Prostate gland (tissue), 2 donors: Measurements from ENCODE around the gene CASQ1. TPM values are rescaled to one million over a fixed set of nuclear protein-coding genes. Genes with fewer than 3 reads are reported as not detected.

Source experiments
- DNase-seq: peaks from one replicate; pipeline ENCODE4 v3.0.0-alpha.2; 2019; ENCODE audit warnings: low spot score
- H3K27ac ChIP-seq, 2 donors: fragments of 200-600 bp; sonication (generic); 2 replicates each; pipeline ENCODE4 v1.5.1; 2017 to 2019
- H3K27me3 ChIP-seq: fragments of 200-600 bp; sonication (generic); replicated peaks from 2 replicates; pipeline ENCODE4 v1.5.1; 2019; ENCODE audit not compliant: insufficient read depth
- H3K36me3 ChIP-seq, 2 donors: fragments of 200-600 bp; sonication (generic); 1 replicate in 1 of 2; 2 replicates in 1 of 2; pipeline versions ENCODE4 v1.5.1 to v1.8.1; 2017 to 2019
- H3K4me1 ChIP-seq: fragments of 200-600 bp; sonication (generic); replicated peaks from 2 replicates; pipeline ENCODE4 v1.5.1; 2019
- H3K4me3 ChIP-seq, 2 donors: fragments of 200-600 bp; sonication (generic); 2 replicates each; pipeline ENCODE4 v1.5.1; 2017 to 2019
- H3K9me3 ChIP-seq: fragments of 200-600 bp; sonication (generic); 2 replicates; pipeline ENCODE4 v1.5.1; 2017
- CTCF ChIP-seq, 4 experiments: fragments of 200-600 bp in 2 of 4; fragments of 450-650 bp in 2 of 4; sonication (generic) in 2 of 4; IDR thresholded peaks; 1 replicate in 3 of 4; 2 replicates in 1 of 4; pipeline ENCODE4 v1.5.1; 2016 to 2019; ENCODE audit warnings: antibody characterized with exemption in 4 of 4, mild to moderate bottlenecking in 2 of 4, moderate library complexity in 2 of 4
- POLR2A ChIP-seq: fragments of 450-650 bp; IDR thresholded peaks from one replicate; pipeline ENCODE4 v1.6.1; 2016; ENCODE audit warnings: antibody characterized with exemption, mild to moderate bottlenecking
- POLR2AphosphoS5 ChIP-seq: sonication (generic); formaldehyde crosslinking; IDR thresholded peaks from one replicate; pipeline ENCODE4 v1.6.1; 2017; ENCODE audit warnings: antibody characterized with exemption
- WGBS: methylation state at CpG from one replicate; pipeline ENCODE4 v1.1.5; 2018; 5-methylcytosine and 5-hydroxymethylcytosine counted together
- intact Hi-C: fragments of 100-400 bp; cut with DNase I; formaldehyde crosslinking; loops from one replicate; pipeline ENCODE4 v1.14.2; 2022
- total RNA-seq, 2 donors: library from RNA; depleted of rRNA; stranded (reverse); fragments of >200 nt; gene quantifications; one replicate each; pipeline ENCODE4 v1.1.0, GENCODE V29; 2016

CASQ1 gene
- total RNA-seq = 1 to 10 TPM; 1.2 to 3.0 TPM

DNA sequence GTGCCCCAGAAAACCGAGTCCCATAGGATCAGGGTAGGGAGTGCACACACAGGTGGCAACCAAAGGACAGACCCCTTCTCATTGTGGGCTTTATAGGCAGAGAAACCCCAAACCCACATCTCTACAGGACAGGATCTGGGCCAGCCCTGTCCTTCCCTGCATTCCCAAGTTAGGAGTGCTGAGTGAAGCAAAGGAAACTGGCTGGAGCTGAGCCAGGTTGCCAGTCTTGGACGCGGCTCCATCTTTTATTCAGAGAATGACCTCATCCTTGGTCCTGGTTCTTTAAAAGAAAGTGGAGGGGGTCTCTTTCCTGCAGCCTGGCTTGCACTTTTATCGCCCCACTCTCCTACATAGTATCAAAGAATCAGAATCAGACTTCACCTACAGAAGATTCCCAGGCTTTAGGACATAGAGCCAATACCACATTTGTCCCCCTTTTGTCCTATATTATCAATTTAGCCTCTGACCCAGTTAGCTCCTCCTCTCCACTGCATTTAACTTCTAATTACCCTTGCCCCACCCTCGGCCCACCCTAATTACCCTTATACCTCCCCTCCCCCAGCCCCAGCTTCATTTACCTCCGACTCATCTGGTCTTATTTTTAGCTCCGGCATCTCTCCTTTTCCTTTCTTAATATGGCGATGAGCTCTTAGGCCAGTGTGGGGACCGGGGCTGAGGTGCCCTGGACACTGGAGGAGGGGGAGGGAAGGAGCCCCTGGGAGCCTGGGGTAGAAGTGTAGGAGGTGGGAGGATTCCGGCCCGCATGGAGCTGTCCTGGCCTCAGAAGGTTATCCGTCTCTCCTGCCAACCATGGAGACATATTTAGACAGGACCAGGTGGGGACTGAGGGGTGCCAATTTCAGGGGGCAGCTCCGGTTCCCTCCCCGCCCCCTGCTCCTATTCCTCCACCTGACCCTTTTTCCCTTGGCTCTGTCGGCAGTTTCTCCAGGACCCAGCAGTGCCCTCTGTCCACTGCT, at the start of gene CASQ1:
TSS of gene CASQ1 (plus strand) at position 927 of the 977 bp plus-strand sequence. CDS start 177 bp downstream, outside the sequence.
- no peak for TF ChIP-seq POLR2A
- TF ChIP-seq CTCF (IDR thresholded peaks at IDR 0.05) = no peak
- TF ChIP-seq POLR2AphosphoS5 = no peak
- Histone ChIP-seq H3K4me1 (peaks cover 3% of the 10 kb centered on the region), H3K27ac (no peak within 1 kb of the TSS), H3K36me3 (no peaks in the 10 kb centered on the region), H3K4me3 (no peak within 1 kb of the TSS), H3K9me3 (no peaks in the 10 kb centered on the region), H3K27me3 (no peaks in the 10 kb centered on the region)
- intact Hi-C loops = loop anchor here (5.0 kb wide), 1 partner anchor 62 kb away; no protein-coding TSS in a partner anchor
- peak; percentile 17 for DNase-seq
- WGBS = 58% methylated on average over 15 of the region's 15 CpGs

- no peak overlapping the region for H3K27ac ChIP-seq
- no peaks in the 10 kb centered on the region for H3K27me3 ChIP-seq
- H3K9me3 ChIP-seq = no peaks in the 10 kb centered on the region
- WGBS = 43% methylated on average over 1 of the region's 1 CpG
- H3K4me3 ChIP-seq = no peak overlapping the region
- H3K36me3 ChIP-seq = no peaks in the 10 kb centered on the region
- H3K4me1 ChIP-seq = no peaks in the 10 kb centered on the region
- intact Hi-C loops = no loop called here
- TF ChIP-seq CTCF (IDR thresholded peaks at IDR 0.05) (no peak), POLR2A (no peak), POLR2AphosphoS5 (no peak)
- DNase-seq = no peak
Observed at GRCh38 chr1:160143695-160144094, 46.7 kb upstream of the CASQ1 start.

DNA sequence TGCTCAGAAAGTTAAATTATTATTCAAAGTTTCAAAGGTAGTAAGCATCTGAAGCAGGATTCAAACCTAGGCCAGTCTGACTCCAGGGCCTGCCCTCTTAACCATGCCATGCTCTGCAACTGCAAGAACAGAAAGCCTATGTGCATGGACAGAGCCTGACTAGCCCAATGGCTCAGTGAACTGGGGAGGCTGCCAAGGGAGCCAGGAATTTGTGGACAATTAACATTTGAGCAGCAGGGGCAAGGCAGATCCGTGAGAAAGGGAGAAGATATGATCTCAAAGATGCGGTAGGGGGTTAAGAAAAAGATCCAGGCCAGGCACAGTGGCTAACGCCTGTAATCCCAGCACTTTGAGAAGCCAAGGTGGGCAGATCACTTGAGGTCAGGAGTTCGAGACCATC, 45.5 kb upstream of the CASQ1 start:
- TF ChIP-seq CTCF (IDR thresholded peaks at IDR 0.05) (no peak), POLR2A (no peak), POLR2AphosphoS5 (no peak)
- Histone ChIP-seq H3K9me3 (no peaks in the 10 kb centered on the region), H3K27me3 (no peaks in the 10 kb centered on the region), H3K4me3 (no peak overlapping the region), H3K27ac (no peak overlapping the region), H3K36me3 (no peaks in the 10 kb centered on the region), H3K4me1 (no peaks in the 10 kb centered on the region)
- intact Hi-C loops = no loop called here
- no peak for DNase-seq
- WGBS = 43% methylated on average over 4 of the region's 4 CpGs

- Histone ChIP-seq H3K9me3 (no peaks in the 10 kb centered on the region), H3K27ac (no peak overlapping the region), H3K36me3 (no peaks in the 10 kb centered on the region), H3K27me3 (no peaks in the 10 kb centered on the region), H3K4me3 (no peak overlapping the region), H3K4me1 (no peaks in the 10 kb centered on the region)
- WGBS = 91% methylated on average over 14 of the region's 14 CpGs
- DNase-seq = no peak
- TF ChIP-seq CTCF (IDR thresholded peaks at IDR 0.05) (no peak), POLR2A (no peak), POLR2AphosphoS5 (no peak)
- intact Hi-C loops = no loop called here
Observed at GRCh38 chr1:160146107-160146506, 44.3 kb upstream of the CASQ1 start.
